WTC11 (cell line): ENCODE measurements around the gene SEMA7A. TPM values are rescaled to one million over a fixed set of nuclear protein-coding genes. Genes with fewer than 3 reads are reported as not detected.

Experiments
- ATAC-seq: fragments of 200-7000 bp; cut with Tn5 transposase; 2 replicates; pipeline ENCODE4 v1.10.0; 2021; ENCODE audit warnings: mild to moderate bottlenecking, moderate library complexity
- CTCF ChIA-PET: fragments of 300-600 bp; sonication (Branson Sonifier 250); formaldehyde crosslinking; loops from one replicate; lab custom pipeline; 2021; ENCODE audit warnings: antibody characterized with exemption; lab: Charles Lee
- POLR2A ChIA-PET: fragments of 350-600 bp; sonication (Branson Sonifier 250); formaldehyde crosslinking; loops from one replicate; lab custom pipeline; 2021; ENCODE audit warnings: antibody characterized with exemption; lab: Charles Lee
- DNase-seq: peaks from one replicate; pipeline ENCODE4 v3.0.0; 2021; ENCODE audit warnings: low spot score
- H3K27ac Mint-ChIP-seq: 2 replicates; pipeline ENCODE4 v1.8.0; 2021; ENCODE audit warnings: mixed read lengths
- H3K27me3 Mint-ChIP-seq: 2 replicates; pipeline ENCODE4 v1.8.0; 2021; ENCODE audit warnings: low read depth, mild to moderate bottlenecking, moderate library complexity, mixed read lengths
- H3K36me3 Mint-ChIP-seq: 2 replicates; pipeline ENCODE4 v1.8.0; 2021; ENCODE audit warnings: mixed read lengths
- H3K4me1 Mint-ChIP-seq: 2 replicates; pipeline ENCODE4 v1.8.0; 2022; ENCODE audit warnings: mixed read lengths
- H3K4me3 Mint-ChIP-seq: 2 replicates; pipeline ENCODE4 v1.8.0; 2021; ENCODE audit warnings: mild to moderate bottlenecking, moderate library complexity, mixed read lengths
- H3K9me3 Mint-ChIP-seq: 2 replicates; pipeline ENCODE4 v1.8.0; 2021; ENCODE audit warnings: mixed read lengths
- AR ChIP-seq: fragments of 250-450 bp; sonication (Bioruptor Pico); IDR thresholded peaks from 2 replicates; pipeline ENCODE4 v1.9.0; 2021; ENCODE audit warnings: mild to moderate bottlenecking
- ATF1 ChIP-seq: sonication (generic); formaldehyde crosslinking; IDR thresholded peaks from 2 replicates; pipeline ENCODE4 v1.8.1; 2023; ENCODE audit warnings: mild to moderate bottlenecking, moderate library complexity, missing genetic modification reagents
- CREB1 ChIP-seq: sonication (generic); formaldehyde crosslinking; IDR thresholded peaks from 2 replicates; pipeline ENCODE4 v1.8.0; 2023; ENCODE audit warnings: mild to moderate bottlenecking, missing genetic modification reagents
- FOXK1 ChIP-seq: sonication (generic); formaldehyde crosslinking; IDR thresholded peaks from 2 replicates; pipeline ENCODE4 v1.8.0; 2022; ENCODE audit warnings: mild to moderate bottlenecking, moderate library complexity, missing genetic modification reagents
- GABPB1 ChIP-seq: sonication (generic); formaldehyde crosslinking; IDR thresholded peaks from 2 replicates; pipeline ENCODE4 v1.8.1; 2023; ENCODE audit warnings: mild to moderate bottlenecking, missing genetic modification reagents
- NFATC4 ChIP-seq: fragments of 250-450 bp; sonication (Bioruptor Pico); IDR thresholded peaks from 2 replicates; pipeline ENCODE4 v1.9.0; 2021; ENCODE audit warnings: mild to moderate bottlenecking
- NR1H2 ChIP-seq: sonication (generic); formaldehyde crosslinking; IDR thresholded peaks from 2 replicates; pipeline ENCODE4 v1.9.0; 2021; ENCODE audit warnings: mild to moderate bottlenecking, moderate library complexity, missing genetic modification reagents
- OVOL2 ChIP-seq: fragments of 250-450 bp; sonication (Bioruptor Pico); IDR thresholded peaks from 2 replicates; pipeline ENCODE4 v1.9.0; 2021; ENCODE audit warnings: mild to moderate bottlenecking, borderline replicate concordance
- PRRX2 ChIP-seq: fragments of 250-450 bp; sonication (Bioruptor Pico); IDR thresholded peaks from 2 replicates; pipeline ENCODE4 v1.8.0; 2021; ENCODE audit warnings: mild to moderate bottlenecking
- SMAD3 ChIP-seq: sonication (generic); formaldehyde crosslinking; IDR thresholded peaks from 2 replicates; pipeline ENCODE4 v1.8.0; 2022; ENCODE audit warnings: missing genetic modification reagents, mild to moderate bottlenecking, borderline replicate concordance
- TEAD1 ChIP-seq: sonication (generic); formaldehyde crosslinking; IDR thresholded peaks from 2 replicates; pipeline ENCODE4 v1.8.0; 2022; ENCODE audit warnings: mild to moderate bottlenecking, missing genetic modification reagents
- TP53 ChIP-seq: sonication (generic); formaldehyde crosslinking; IDR thresholded peaks from 2 replicates; pipeline ENCODE4 v1.8.1; 2023; ENCODE audit warnings: mild to moderate bottlenecking, missing genetic modification reagents
- ZNF121 ChIP-seq: sonication (generic); formaldehyde crosslinking; IDR thresholded peaks from 2 replicates; pipeline ENCODE4 v1.8.0; 2023; ENCODE audit warnings: missing genetic modification reagents
- ZNF281 ChIP-seq: sonication (generic); formaldehyde crosslinking; IDR thresholded peaks from 2 replicates; pipeline ENCODE4 v1.8.0; 2023; ENCODE audit warnings: mild to moderate bottlenecking, missing genetic modification reagents
- total RNA-seq: library from RNA; stranded (reverse); gene quantifications from 3 replicates; pipeline ENCODE4 v1.2.3, GENCODE V29; 2021
- TF ChIP-seq, protein P1 (sequence below): sonication (generic); formaldehyde crosslinking; IDR thresholded peaks from 2 replicates; pipeline ENCODE4 v1.8.1; 2023; ENCODE audit warnings: mild to moderate bottlenecking, moderate library complexity, missing genetic modification reagents
- TF ChIP-seq, protein P2 (sequence below): sonication (generic); formaldehyde crosslinking; IDR thresholded peaks from 2 replicates; pipeline ENCODE4 v1.8.1; 2022; ENCODE audit warnings: mild to moderate bottlenecking, missing genetic modification reagents, moderate library complexity, borderline replicate concordance
- TF ChIP-seq, protein P3 (sequence below): sonication (generic); formaldehyde crosslinking; IDR thresholded peaks from 2 replicates; pipeline ENCODE4 v1.8.1; 2022; ENCODE audit warnings: low read depth, missing genetic modification reagents, borderline replicate concordance
- TF ChIP-seq, protein P4 (sequence below): sonication (generic); formaldehyde crosslinking; conservative IDR thresholded peaks from 2 replicates; pipeline ENCODE4 v1.8.1; 2023; ENCODE audit warnings: mild to moderate bottlenecking, low read depth, missing genetic modification reagents, moderate library complexity

The SEMA7A gene
- total RNA-seq, 1 experiment from 2014 or later = 17.9 TPM

DNA sequence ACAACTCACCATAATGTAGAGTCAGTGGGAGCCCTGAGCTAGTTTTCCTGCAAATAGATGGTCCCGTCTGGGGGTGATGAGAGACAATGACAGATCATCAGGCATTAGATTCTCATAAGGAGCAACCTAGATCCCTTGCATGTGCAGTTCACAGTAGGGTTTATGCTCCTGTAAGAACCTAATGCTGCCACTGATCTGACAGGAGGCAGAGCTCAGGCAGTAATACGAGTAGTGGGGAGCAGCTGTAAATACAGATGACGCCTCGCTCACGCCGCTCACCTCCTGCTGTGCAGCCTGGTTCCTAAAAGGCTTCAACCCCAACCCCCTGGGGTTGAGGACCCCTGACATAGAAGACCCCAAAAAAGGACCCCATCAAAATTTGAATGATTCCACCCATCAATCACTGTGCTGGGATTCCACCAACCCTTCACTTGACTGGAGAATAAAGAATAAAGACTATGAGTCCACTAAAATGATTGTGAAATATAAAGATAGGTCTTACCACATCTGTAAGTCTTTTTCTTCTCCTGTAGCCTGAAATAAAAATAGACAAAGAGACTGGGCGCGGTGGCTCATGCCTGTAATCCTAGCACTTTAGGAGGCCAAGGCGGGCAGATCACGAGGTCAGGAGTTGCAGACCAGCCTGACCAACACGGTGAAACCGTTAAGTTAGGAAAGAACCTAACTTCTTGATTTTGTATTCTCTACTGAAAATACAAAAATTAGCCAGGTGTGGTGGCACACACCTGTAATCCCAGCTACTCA, 37.1 kb upstream of the SEMA7A start:
- Mint-ChIP-seq H3K4me3 (no peak overlapping the region), H3K36me3 (peaks cover 59% of the 10 kb centered on the region), H3K27me3 (no peaks in the 10 kb centered on the region; the same call in 1 of the 2 replicates), H3K9me3 (peaks cover 5% of the 10 kb centered on the region), H3K4me1 (no peaks in the 10 kb centered on the region), H3K27ac (no peak overlapping the region)
- DNase-seq (no peak), ATAC-seq (no peak)
- TF ChIP-seq ATF1 (CRISPR knock-in tag) (no peak), NR1H2 (CRISPR knock-in tag) (no peak), NFATC4 (CRISPR knock-in tag) (no peak), TEAD1 (CRISPR knock-in tag) (no peak), TP53 (CRISPR knock-in tag) (no peak), SMAD3 (no peak), PRRX2 (CRISPR knock-in tag) (no peak), ZNF281 (CRISPR knock-in tag) (no peak), AR (CRISPR knock-in tag) (no peak), ZNF121 (no peak), CREB1 (CRISPR knock-in tag) (no peak), OVOL2 (no peak), FOXK1 (CRISPR knock-in tag) (no peak), GABPB1 (CRISPR knock-in tag) (no peak)
- TF ChIP-seq, protein P1, sequence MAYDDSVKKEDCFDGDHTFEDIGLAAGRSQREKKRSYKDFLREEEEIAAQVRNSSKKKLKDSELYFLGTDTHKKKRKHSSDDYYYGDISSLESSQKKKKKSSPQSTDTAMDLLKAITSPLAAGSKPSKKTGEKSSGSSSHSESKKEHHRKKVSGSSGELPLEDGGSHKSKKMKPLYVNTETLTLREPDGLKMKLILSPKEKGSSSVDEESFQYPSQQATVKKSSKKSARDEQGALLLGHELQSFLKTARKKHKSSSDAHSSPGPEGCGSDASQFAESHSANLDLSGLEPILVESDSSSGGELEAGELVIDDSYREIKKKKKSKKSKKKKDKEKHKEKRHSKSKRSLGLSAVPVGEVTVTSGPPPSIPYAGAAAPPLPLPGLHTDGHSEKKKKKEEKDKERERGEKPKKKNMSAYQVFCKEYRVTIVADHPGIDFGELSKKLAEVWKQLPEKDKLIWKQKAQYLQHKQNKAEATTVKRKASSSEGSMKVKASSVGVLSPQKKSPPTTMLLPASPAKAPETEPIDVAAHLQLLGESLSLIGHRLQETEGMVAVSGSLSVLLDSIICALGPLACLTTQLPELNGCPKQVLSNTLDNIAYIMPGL = no peak
- TF ChIP-seq, protein P2, sequence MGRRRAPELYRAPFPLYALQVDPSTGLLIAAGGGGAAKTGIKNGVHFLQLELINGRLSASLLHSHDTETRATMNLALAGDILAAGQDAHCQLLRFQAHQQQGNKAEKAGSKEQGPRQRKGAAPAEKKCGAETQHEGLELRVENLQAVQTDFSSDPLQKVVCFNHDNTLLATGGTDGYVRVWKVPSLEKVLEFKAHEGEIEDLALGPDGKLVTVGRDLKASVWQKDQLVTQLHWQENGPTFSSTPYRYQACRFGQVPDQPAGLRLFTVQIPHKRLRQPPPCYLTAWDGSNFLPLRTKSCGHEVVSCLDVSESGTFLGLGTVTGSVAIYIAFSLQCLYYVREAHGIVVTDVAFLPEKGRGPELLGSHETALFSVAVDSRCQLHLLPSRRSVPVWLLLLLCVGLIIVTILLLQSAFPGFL = no peak
- TF ChIP-seq, protein P3, sequence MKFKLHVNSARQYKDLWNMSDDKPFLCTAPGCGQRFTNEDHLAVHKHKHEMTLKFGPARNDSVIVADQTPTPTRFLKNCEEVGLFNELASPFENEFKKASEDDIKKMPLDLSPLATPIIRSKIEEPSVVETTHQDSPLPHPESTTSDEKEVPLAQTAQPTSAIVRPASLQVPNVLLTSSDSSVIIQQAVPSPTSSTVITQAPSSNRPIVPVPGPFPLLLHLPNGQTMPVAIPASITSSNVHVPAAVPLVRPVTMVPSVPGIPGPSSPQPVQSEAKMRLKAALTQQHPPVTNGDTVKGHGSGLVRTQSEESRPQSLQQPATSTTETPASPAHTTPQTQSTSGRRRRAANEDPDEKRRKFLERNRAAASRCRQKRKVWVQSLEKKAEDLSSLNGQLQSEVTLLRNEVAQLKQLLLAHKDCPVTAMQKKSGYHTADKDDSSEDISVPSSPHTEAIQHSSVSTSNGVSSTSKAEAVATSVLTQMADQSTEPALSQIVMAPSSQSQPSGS (CRISPR knock-in tag) = no peak
- TF ChIP-seq, protein P4, sequence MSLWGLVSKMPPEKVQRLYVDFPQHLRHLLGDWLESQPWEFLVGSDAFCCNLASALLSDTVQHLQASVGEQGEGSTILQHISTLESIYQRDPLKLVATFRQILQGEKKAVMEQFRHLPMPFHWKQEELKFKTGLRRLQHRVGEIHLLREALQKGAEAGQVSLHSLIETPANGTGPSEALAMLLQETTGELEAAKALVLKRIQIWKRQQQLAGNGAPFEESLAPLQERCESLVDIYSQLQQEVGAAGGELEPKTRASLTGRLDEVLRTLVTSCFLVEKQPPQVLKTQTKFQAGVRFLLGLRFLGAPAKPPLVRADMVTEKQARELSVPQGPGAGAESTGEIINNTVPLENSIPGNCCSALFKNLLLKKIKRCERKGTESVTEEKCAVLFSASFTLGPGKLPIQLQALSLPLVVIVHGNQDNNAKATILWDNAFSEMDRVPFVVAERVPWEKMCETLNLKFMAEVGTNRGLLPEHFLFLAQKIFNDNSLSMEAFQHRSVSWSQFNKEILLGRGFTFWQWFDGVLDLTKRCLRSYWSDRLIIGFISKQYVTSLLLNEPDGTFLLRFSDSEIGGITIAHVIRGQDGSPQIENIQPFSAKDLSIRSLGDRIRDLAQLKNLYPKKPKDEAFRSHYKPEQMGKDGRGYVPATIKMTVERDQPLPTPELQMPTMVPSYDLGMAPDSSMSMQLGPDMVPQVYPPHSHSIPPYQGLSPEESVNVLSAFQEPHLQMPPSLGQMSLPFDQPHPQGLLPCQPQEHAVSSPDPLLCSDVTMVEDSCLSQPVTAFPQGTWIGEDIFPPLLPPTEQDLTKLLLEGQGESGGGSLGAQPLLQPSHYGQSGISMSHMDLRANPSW (CRISPR knock-in tag) = no peak
- POLR2A ChIA-PET = no interaction called here
- CTCF ChIA-PET = interaction anchor here (1.4 kb wide), 1 partner anchor 19 kb away, joined by 3 read pairs; no protein-coding TSS in a partner anchor
